NT2/D1 (cell line): Measurements from ENCODE around the gene VEGFD.

Experiments used
- YY1 ChIP-seq: IDR thresholded peaks from 2 replicates; pipeline ENCODE4 v1.6.1; 2011; ENCODE audit not compliant: insufficient read length, insufficient read depth
- ZNF274 ChIP-seq: IDR thresholded peaks from 2 replicates; pipeline ENCODE4 v1.6.1; 2011; ENCODE audit warnings: mild to moderate bottlenecking, low read depth, low read length

DNA sequence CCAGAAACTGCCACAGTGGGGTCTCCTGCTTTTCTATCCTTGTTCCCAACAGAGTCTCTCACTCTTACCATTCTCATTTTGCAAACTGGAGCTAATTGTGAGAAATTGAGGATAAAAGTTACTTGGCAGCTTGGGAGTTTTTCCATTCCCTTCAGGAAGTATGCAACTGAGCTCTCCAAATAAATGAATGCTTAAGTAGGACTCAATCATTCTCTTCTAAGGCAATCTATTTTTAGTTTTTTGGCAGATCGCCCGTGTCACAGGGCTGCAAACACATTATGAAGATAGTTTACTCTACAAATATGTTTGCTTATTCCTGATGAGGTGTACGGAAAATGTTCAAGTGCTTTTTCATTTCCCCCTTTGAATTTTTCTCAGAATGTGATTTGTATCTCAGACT, 74.1 kb downstream of the VEGFD start:
- no peak for TF ChIP-seq YY1
- no peak for TF ChIP-seq ZNF274
